ENCODE data around the gene SLC41A3. TPM values are rescaled to one million over a fixed set of nuclear protein-coding genes. Genes with fewer than 3 reads are reported as not detected.
"Not testable (repeated sequence)": the region's sequence is repeated elsewhere in the genome, so short reads cannot be mapped to it uniquely, and the experiment has no call there.

SLC41A3 gene
- total RNA-seq, 2 donors from 2014 or later, result 46.8 to 50.4 TPM

GRCh38 chr3:125965505-125965904 lies 118.4 kb downstream of the SLC41A3 start:
- H3K36me3 ChIP-seq (ENCODE audit: control insufficient read depth, insufficient read depth, low read length), result no peaks in the 10 kb centered on the region
- no peaks in the 10 kb centered on the region for H3K9me3 ChIP-seq (ENCODE audit: control insufficient read depth, low read length)
- H3K27ac ChIP-seq (ENCODE audit: low read depth, low read length), result no peak overlapping the region
- H3K27ac Mint-ChIP-seq, result no peak overlapping the region
- no peaks in the 10 kb centered on the region for H3K4me1 Mint-ChIP-seq
- H3K27me3 ChIP-seq (ENCODE audit: control insufficient read depth, insufficient read depth, low read length, poor library complexity, severe bottlenecking), result peaks cover 66% of the 10 kb centered on the region
- H3K4me3 Mint-ChIP-seq, result no peak overlapping the region
- peaks cover 15% of the 10 kb centered on the region for H3K27me3 Mint-ChIP-seq (ENCODE audit: insufficient read depth)
- H3K4me1 ChIP-seq (ENCODE audit: control insufficient read depth, insufficient read depth, low read length), result no peaks in the 10 kb centered on the region
- H3K9me3 Mint-ChIP-seq, result peaks cover 3% of the 10 kb centered on the region
- no peak overlapping the region for H3K9ac ChIP-seq (ENCODE audit: extremely low read depth, low read length, poor library complexity, severe bottlenecking)
- H3K36me3 Mint-ChIP-seq (ENCODE audit: low read depth), result no peaks in the 10 kb centered on the region
- WGBS, 2 experiments (ENCODE audit: insufficient coverage in 1 of 2, insufficient read length in 1 of 2), result 91 to 92% methylated on average over 3 of the region's 3 CpGs
- TF ChIP-seq, protein P1, sequence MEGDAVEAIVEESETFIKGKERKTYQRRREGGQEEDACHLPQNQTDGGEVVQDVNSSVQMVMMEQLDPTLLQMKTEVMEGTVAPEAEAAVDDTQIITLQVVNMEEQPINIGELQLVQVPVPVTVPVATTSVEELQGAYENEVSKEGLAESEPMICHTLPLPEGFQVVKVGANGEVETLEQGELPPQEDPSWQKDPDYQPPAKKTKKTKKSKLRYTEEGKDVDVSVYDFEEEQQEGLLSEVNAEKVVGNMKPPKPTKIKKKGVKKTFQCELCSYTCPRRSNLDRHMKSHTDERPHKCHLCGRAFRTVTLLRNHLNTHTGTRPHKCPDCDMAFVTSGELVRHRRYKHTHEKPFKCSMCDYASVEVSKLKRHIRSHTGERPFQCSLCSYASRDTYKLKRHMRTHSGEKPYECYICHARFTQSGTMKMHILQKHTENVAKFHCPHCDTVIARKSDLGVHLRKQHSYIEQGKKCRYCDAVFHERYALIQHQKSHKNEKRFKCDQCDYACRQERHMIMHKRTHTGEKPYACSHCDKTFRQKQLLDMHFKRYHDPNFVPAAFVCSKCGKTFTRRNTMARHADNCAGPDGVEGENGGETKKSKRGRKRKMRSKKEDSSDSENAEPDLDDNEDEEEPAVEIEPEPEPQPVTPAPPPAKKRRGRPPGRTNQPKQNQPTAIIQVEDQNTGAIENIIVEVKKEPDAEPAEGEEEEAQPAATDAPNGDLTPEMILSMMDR (conservative IDR thresholded peaks at IDR 0.05), result no peak
- no peak overlapping the region for H3K4me3 ChIP-seq (ENCODE audit: low read length)
- DNase-seq, result no peak

DNA sequence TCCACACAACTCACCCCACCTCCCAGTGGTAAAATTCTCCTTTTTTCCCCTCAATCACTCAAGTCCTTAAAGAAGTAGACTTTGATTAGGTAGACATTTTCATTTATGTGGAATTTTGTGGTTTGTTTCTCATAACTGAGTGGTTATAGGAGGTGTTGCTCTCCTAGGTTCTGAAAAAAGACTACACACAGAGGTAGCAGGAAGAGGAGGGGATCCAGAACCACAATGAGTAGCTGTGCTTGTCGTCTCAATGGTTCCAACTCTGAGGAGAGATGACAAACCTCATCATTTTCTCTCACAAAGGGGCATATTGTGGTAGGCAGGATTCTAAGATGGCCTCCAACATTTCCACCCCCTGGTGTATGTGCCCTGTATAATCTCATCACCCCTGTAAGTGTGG lies 120.1 kb downstream of the SLC41A3 start:
- not testable (repeated sequence) for H3K4me3 Mint-ChIP-seq; H3K36me3 ChIP-seq (ENCODE audit: control insufficient read depth, insufficient read depth, low read length); H3K27ac ChIP-seq (ENCODE audit: low read depth, low read length); H3K27ac Mint-ChIP-seq; H3K27me3 Mint-ChIP-seq (ENCODE audit: insufficient read depth); H3K4me3 ChIP-seq (ENCODE audit: low read length); H3K9me3 Mint-ChIP-seq; DNase-seq; H3K4me1 Mint-ChIP-seq; H3K9me3 ChIP-seq (ENCODE audit: control insufficient read depth, low read length); H3K36me3 Mint-ChIP-seq (ENCODE audit: low read depth); H3K9ac ChIP-seq (ENCODE audit: extremely low read depth, low read length, poor library complexity, severe bottlenecking); H3K4me1 ChIP-seq (ENCODE audit: control insufficient read depth, insufficient read depth, low read length)
- peaks cover 55% of the 10 kb centered on the region for H3K27me3 ChIP-seq (ENCODE audit: control insufficient read depth, insufficient read depth, low read length, poor library complexity, severe bottlenecking)
- 88% methylated on average over 1 of the region's 1 CpG; no CpG with 5 or more reads in 1 of the 2 experiments for WGBS, 2 experiments (ENCODE audit: insufficient coverage in 1 of 2, insufficient read length in 1 of 2)

DNA sequence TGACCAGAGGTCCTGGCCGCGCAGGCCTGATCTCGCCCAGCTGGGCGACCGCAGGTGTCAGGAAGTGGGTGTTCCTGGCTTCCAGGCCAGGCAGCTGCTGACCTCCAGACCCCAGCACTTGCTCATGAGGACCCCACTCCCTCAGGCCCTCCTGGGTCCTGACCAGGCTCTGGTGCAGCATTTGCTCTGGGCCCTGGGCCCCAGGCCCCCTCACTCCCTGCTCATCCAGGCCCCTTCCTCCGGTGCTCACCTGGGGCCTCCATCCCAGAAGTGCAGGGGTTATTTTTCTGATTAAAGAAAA lies 122.7 kb downstream of the SLC41A3 start:
- no peak for DNase-seq
- Histone ChIP-seq H3K9me3 (ENCODE audit: control insufficient read depth, low read length) (no peaks in the 10 kb centered on the region), H3K27me3 (ENCODE audit: control insufficient read depth, insufficient read depth, low read length, poor library complexity, severe bottlenecking) (peaks cover 41% of the 10 kb centered on the region), H3K4me3 (ENCODE audit: low read length) (no peak overlapping the region), H3K36me3 (ENCODE audit: control insufficient read depth, insufficient read depth, low read length) (no peaks in the 10 kb centered on the region), H3K27ac (ENCODE audit: low read depth, low read length) (no peak overlapping the region), H3K4me1 (ENCODE audit: control insufficient read depth, insufficient read depth, low read length) (no peaks in the 10 kb centered on the region), H3K9ac (ENCODE audit: extremely low read depth, low read length, poor library complexity, severe bottlenecking) (no peak overlapping the region)
- no peak overlapping the region for H3K4me3 Mint-ChIP-seq
- TF ChIP-seq, protein P1 (conservative IDR thresholded peaks at IDR 0.05), result no peak
- WGBS, 2 experiments (ENCODE audit: insufficient coverage in 1 of 2, insufficient read length in 1 of 2), result 95% methylated on average over 6 of the region's 6 CpGs; no CpG with 5 or more reads in 1 of the 2 experiments
- peaks cover 3% of the 10 kb centered on the region for H3K9me3 Mint-ChIP-seq
- no peaks in the 10 kb centered on the region for H3K36me3 Mint-ChIP-seq (ENCODE audit: low read depth)
- peaks cover 19% of the 10 kb centered on the region for H3K27me3 Mint-ChIP-seq (ENCODE audit: insufficient read depth)
- H3K27ac Mint-ChIP-seq, result no peak overlapping the region
- no peaks in the 10 kb centered on the region for H3K4me1 Mint-ChIP-seq
